Endothelial cell (in vitro differentiated cells): ENCODE data around the gene HDAC4. TPM values are rescaled to one million over a fixed set of nuclear protein-coding genes. Genes with fewer than 3 reads are reported as not detected.
"Not testable (repeated sequence)": the region's sequence is repeated elsewhere in the genome, so short reads cannot be mapped to it uniquely, and the experiment has no call there.

ENCODE experiments used
- DNase-seq: peaks from one replicate; pipeline ENCODE4 v3.0.0; 2021; ENCODE audit warnings: low spot score
- H3K27ac Mint-ChIP-seq: one replicate; pipeline ENCODE4 v1.8.0; 2021; ENCODE audit warnings: mixed read lengths, inconsistent platforms; ENCODE audit not compliant: unreplicated experiment
- H3K27me3 Mint-ChIP-seq: one replicate; pipeline ENCODE4 v1.8.0; 2021; ENCODE audit warnings: mild to moderate bottlenecking, moderate library complexity, mixed read lengths, inconsistent platforms; ENCODE audit not compliant: unreplicated experiment
- H3K36me3 Mint-ChIP-seq: one replicate; pipeline ENCODE4 v1.8.0; 2021; ENCODE audit warnings: mild to moderate bottlenecking, low read depth, mixed read lengths, inconsistent platforms; ENCODE audit not compliant: unreplicated experiment
- H3K4me1 Mint-ChIP-seq: one replicate; pipeline ENCODE4 v1.8.0; 2021; ENCODE audit warnings: mild to moderate bottlenecking, mixed read lengths, inconsistent platforms; ENCODE audit not compliant: unreplicated experiment
- H3K4me3 Mint-ChIP-seq: one replicate; pipeline ENCODE4 v1.8.0; 2021; ENCODE audit warnings: mild to moderate bottlenecking, mixed read lengths, inconsistent platforms; ENCODE audit not compliant: unreplicated experiment
- H3K9me3 Mint-ChIP-seq: one replicate; pipeline ENCODE4 v1.8.0; 2021; ENCODE audit warnings: mixed read lengths, inconsistent platforms; ENCODE audit not compliant: unreplicated experiment
- CTCF ChIP-seq: fragments of 200-600 bp; sonication (generic); IDR thresholded peaks from one replicate; pipeline ENCODE4 v1.5.0; 2021; ENCODE audit warnings: antibody characterized with exemption; ENCODE audit not compliant: unreplicated experiment
- total RNA-seq: library from RNA; stranded (reverse); fragmentation: NEBNext Ultra II Directional; extraction: Animal tissue kit (Norgen Biotek cat#: 25700); gene quantifications from one replicate; pipeline ENCODE4 v1.2.1, GENCODE V29; 2021; ENCODE audit not compliant: unreplicated experiment

Gene HDAC4
- total RNA-seq, 1 donor from 2014 or later, result 26.0 TPM

GRCh38 chr2:239070466-239070865 is 330.4 kb downstream of the HDAC4 start:
- no peak overlapping the region for H3K27ac Mint-ChIP-seq
- no peaks in the 10 kb centered on the region for H3K9me3 Mint-ChIP-seq
- no peak for TF ChIP-seq CTCF
- no peaks in the 10 kb centered on the region for H3K4me1 Mint-ChIP-seq
- H3K27me3 Mint-ChIP-seq, result peaks cover 8% of the 10 kb centered on the region
- no peak overlapping the region for H3K4me3 Mint-ChIP-seq
- H3K36me3 Mint-ChIP-seq, result peaks cover 18% of the 10 kb centered on the region
- no peak for DNase-seq

- not testable (repeated sequence) for H3K4me3 Mint-ChIP-seq
These were observed 331.2 kb downstream of the HDAC4 start for GRCh38 chr2:239069362-239070333.

GRCh38 chr2:239068411-239068810 is 332.4 kb downstream of the HDAC4 start:
- Mint-ChIP-seq H3K27ac (no peak overlapping the region), H3K9me3 (no peaks in the 10 kb centered on the region), H3K4me1 (no peaks in the 10 kb centered on the region), H3K27me3 (peaks cover 9% of the 10 kb centered on the region), H3K36me3 (peaks cover 15% of the 10 kb centered on the region), H3K4me3 (no peak overlapping the region)
- no peak for TF ChIP-seq CTCF
- no peak for DNase-seq

More at GRCh38 chr2:239069362-239070333, 331.2 kb downstream of the HDAC4 start:
- H3K27me3 Mint-ChIP-seq, result peaks cover 10% of the 10 kb centered on the region
- H3K36me3 Mint-ChIP-seq, result peaks cover 15% of the 10 kb centered on the region
- H3K9me3 Mint-ChIP-seq, H3K27ac Mint-ChIP-seq, DNase-seq, H3K4me1 Mint-ChIP-seq: not testable (repeated sequence)

- no peaks in the 10 kb centered on the region for H3K4me1 Mint-ChIP-seq
- no peaks in the 10 kb centered on the region for H3K9me3 Mint-ChIP-seq
- peaks cover 15% of the 10 kb centered on the region for H3K36me3 Mint-ChIP-seq
- no peak overlapping the region for H3K4me3 Mint-ChIP-seq
- DNase-seq, result no peak
- H3K27ac Mint-ChIP-seq, result no peak overlapping the region
- peaks cover 9% of the 10 kb centered on the region for H3K27me3 Mint-ChIP-seq
- TF ChIP-seq CTCF, result no peak
These were observed 333.5 kb downstream of the HDAC4 start for GRCh38 chr2:239067196-239067865.

GRCh38 chr2:239066597-239066996 is 334.2 kb downstream of the HDAC4 start:
- Mint-ChIP-seq H3K36me3 (peaks cover 9% of the 10 kb centered on the region), H3K4me1 (no peaks in the 10 kb centered on the region), H3K9me3 (no peaks in the 10 kb centered on the region), H3K27ac (no peak overlapping the region), H3K4me3 (no peak overlapping the region), H3K27me3 (peaks cover 9% of the 10 kb centered on the region)
- no peak for TF ChIP-seq CTCF
- DNase-seq, result no peak
